GM18858 (cell line): ENCODE data around the gene USF3.

Source experiments
- ATAC-seq: cut with Tn5 transposase; IDR thresholded peaks from one replicate; pipeline ENCODE4 v1.9.1; 2021; ENCODE audit not compliant: unreplicated experiment

USF3 gene

GRCh38 chr3:113617726-113618125 is 78.7 kb downstream of the USF3 start:
- ATAC-seq = no peak

- no peak for ATAC-seq
Measured at GRCh38 chr3:113615976-113616375, 80.5 kb downstream of the USF3 start.

DNA sequence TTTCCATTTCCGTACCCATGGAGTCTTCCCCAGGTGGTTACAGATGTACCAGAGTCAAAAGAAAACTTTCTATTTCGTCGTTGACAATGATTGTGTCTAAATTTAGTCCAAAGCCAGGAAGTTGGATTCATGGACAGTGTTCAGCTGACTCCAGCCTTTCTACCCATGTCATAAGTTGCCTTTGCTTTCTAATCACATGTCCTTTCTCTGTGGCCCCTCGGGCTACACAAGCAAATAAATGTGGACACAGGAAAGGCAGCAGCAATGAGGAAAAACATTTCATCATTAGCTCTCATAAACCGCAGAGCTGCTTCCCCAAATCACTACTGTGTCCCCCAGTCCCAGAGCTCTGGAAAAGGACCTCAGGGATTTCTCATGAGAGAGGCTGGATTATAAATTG is 82.0 kb downstream of the USF3 start:
- ATAC-seq = no peak

DNA sequence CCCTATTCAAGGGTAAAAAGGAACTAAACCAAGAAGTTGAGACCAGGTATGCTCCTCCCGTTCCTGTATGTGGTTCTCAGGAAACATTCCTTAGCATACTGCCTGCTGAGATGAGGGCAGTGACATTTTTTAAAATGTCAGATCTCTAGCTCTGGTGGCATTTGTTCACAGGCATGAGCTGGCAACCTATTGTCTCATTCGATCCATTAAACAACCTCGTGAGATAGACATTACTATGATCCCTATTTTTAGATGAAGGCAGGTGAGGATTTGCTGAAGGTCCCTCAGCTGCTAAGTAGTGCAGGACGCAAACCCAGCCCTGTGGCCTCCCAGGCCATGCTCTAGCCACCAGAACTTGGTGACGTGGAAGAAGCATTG is 89.2 kb downstream of the USF3 start:
- no peak for ATAC-seq

DNA sequence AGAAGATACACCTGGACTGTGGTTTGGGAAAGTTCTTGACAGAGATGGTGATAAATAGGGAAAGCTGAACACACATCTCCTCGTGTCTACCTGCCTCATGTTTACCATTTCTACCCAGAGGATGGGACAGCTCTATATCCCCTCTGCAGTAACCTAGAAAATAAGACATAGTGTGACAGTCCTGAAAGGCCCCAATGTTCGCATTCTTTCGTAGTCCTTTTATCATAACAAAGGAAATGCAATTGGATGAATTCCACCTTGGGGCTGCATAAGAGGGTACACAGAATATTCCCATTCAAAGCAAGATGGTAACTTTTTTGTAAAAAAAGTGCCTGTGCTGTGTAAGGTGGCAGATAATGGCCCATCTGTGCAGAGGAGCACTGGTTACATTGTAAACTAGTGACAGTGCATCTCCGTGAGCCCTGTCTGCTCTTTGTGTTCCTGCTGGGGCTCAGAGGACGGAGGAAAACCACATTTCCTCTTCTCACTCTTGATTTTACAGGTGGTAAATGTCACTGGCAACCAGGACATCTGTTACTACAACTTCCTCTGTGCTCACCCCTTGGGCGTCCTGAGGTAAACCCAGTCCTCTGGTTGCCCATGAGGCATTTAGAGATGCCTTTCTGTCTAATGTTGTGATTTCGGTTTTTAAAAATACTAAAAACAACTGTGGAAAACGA is 89.8 kb downstream of the USF3 start:
- ATAC-seq = peak; percentile 99

- ATAC-seq = no peak
Measured at GRCh38 chr3:113602836-113603235, 93.6 kb downstream of the USF3 start.

DNA sequence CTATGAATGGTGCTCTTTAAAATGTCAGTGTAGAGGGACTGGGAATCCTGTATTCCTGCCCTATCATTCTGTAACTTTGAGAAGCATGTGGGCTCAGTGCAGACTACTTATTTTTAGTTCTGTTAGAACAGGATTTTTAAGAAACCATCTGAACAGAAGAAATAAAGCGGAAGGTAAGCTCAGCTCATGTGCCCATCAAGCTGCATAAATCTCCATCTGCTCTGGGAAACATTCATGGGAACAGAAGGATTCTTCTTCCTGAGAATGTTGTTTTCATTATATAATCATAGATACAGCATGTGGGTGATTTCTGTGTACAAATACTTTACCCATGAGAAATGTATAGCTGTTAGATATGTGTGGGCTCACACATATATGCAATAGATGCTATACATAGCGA is 94.2 kb downstream of the USF3 start:
- ATAC-seq = no peak

DNA sequence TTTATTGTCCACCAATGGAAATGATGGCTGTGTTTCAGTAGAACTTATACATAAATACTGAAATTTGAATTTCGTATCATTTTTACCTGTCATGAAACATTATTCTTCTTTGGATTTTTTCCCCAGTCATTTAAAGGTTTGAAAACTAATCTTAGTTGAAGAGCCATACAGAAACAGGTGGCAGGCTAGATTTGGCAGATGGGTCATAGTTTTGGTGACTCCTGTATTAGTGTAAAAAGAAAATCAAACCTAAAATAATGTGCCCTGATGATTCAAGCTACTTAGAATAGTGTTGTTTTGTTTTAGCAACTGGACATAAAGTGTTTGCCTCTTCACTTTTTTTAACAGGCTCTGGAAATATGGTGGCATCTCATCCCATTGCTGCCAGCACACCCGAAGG is 95.2 kb downstream of the USF3 start:
- no peak for ATAC-seq

DNA sequence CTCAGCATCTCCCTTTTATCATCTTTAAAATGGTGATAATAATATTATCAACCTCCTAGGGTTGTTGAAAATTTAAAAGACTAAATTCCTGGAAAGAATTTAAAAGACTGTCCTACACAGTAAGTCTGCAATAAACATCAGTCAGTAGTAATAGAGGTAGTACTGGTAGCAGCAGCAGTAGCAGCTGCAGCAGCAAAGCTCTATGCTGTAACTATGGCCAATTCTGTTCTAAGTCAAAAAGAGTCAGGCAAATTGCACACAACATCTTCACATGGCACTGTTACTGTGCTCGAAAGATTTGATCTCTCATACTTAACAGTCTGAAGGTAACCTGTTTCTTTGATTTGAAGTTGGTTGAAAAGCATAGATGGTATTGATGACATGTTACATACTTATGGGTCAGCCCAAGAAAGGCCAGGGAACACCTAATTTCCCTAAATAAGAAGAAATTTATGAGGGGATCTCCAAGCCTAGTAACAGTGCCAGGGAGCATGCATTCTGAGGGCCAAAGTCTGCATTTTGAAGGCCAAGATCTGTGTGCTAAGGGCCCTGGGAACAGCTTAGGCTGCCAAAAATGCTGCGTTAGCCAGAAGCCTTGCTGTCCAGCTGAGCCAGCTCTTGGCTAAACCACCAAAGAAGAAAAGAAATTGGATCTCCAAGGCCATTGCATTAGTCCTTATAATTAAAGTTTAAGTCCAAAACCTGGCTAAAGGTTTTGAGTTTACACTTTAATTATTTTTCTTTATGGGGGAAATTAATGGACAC is 95.8 kb downstream of the USF3 start:
- ATAC-seq = no peak
